Thymus (tissue), 11 donors: ENCODE measurements around the gene PMM2. TPM values are rescaled to one million over a fixed set of nuclear protein-coding genes. Genes with fewer than 3 reads are reported as not detected.
A peak's percentile ranks its signal among the peaks of the same experiment; 100 is the strongest.
"Not testable (repeated sequence)": the region's sequence is repeated elsewhere in the genome, so short reads cannot be mapped to it uniquely, and the experiment has no call there.

ENCODE experiments used
- DNase-seq, 9 donors: peaks; one replicate each; pipeline ENCODE4 v3.0.0-alpha.2; 2013; ENCODE audit warnings: low spot score in 9 of 9, low read depth in 6 of 9, missing footprints in 1 of 9
- H3K27ac ChIP-seq, 2 donors: one replicate each; pipeline ENCODE4 v1.5.1; 2013; ENCODE audit warnings: control low read depth in 1 of 2, low read depth in 1 of 2, low read length in 1 of 2, mild to moderate bottlenecking in 1 of 2, moderate library complexity in 1 of 2
- H3K27me3 ChIP-seq, 2 donors: one replicate each; pipeline ENCODE4 v1.5.1; 2013; ENCODE audit warnings: low read length in 1 of 2; ENCODE audit not compliant: control insufficient read depth in 2 of 2, insufficient read depth in 1 of 2
- H3K36me3 ChIP-seq, 2 donors: one replicate each; pipeline ENCODE4 v1.5.1; 2013; ENCODE audit warnings: low read length in 1 of 2, mild to moderate bottlenecking in 1 of 2, moderate library complexity in 1 of 2; ENCODE audit not compliant: control insufficient read depth in 2 of 2, insufficient read depth in 2 of 2
- H3K4me1 ChIP-seq, 2 donors: one replicate each; pipeline ENCODE4 v1.5.1; 2013; ENCODE audit warnings: low read length in 2 of 2; ENCODE audit not compliant: control insufficient read depth in 2 of 2, insufficient read depth in 2 of 2
- H3K4me3 ChIP-seq, 2 donors: one replicate each; pipeline ENCODE4 v1.5.1; 2013; ENCODE audit warnings: low read length in 2 of 2, control low read depth in 1 of 2, mild to moderate bottlenecking in 1 of 2
- H3K9me3 ChIP-seq, 2 donors: one replicate each; pipeline ENCODE4 v1.5.1; 2013; ENCODE audit warnings: low read length in 1 of 2, mild to moderate bottlenecking in 1 of 2; ENCODE audit not compliant: control insufficient read depth in 2 of 2, insufficient read depth in 1 of 2
- WGBS: extraction: QIAGEN DNeasy Blood & Tissue Kit; methylation state at CpG from one replicate; pipeline ENCODE4 v1.1.7; 2013; 5-methylcytosine and 5-hydroxymethylcytosine counted together
- polyA plus RNA-seq: library from polyadenylated mRNA; stranded (reverse); fragments of 200-250 nt; gene quantifications from one replicate; pipeline ENCODE4 v1.2.3, GENCODE V29; 2013
- total RNA-seq: library from RNA; stranded (reverse); fragments of 120-200 nt; gene quantifications from one replicate; pipeline ENCODE4 v1.2.4, GENCODE V29; 2013
- donor health status: healthy.

PMM2 gene
- total and polyA plus RNA-seq, 2 donors = 13.8 to 18.6 TPM

- DNase-seq = no peak
- Histone ChIP-seq H3K27me3 (no peaks in the 10 kb centered on the region), H3K27ac (no peak overlapping the region), H3K36me3 (peaks cover 12 to 16% of the 10 kb centered on the region in 2 donors), H3K4me1 (peaks cover 0 to 9% of the 10 kb centered on the region in 2 donors), H3K4me3 (no peak overlapping the region), H3K9me3 (no peaks in the 10 kb centered on the region)
- WGBS = over 99% methylated on average over 3 of the region's 3 CpGs
Measured at GRCh38 chr16:8822403-8822802, 24.8 kb downstream of the PMM2 start.

- no peaks in the 10 kb centered on the region for H3K27me3 ChIP-seq
- no peak overlapping the region for H3K27ac ChIP-seq
- no peak overlapping the region for H3K4me3 ChIP-seq
- no peaks in the 10 kb centered on the region for H3K9me3 ChIP-seq
- H3K36me3 ChIP-seq = peaks cover 17 to 19% of the 10 kb centered on the region in 2 donors
- no peak for DNase-seq
- WGBS = 65% methylated on average over 3 of the region's 3 CpGs
- no peaks in the 10 kb centered on the region for H3K4me1 ChIP-seq
Measured at GRCh38 chr16:8826278-8826879, 28.7 kb downstream of the PMM2 start.

- peaks cover 8 to 11% of the 10 kb centered on the region in 2 donors for H3K4me1 ChIP-seq
- 97% methylated on average over 8 of the region's 8 CpGs for WGBS
- H3K27ac ChIP-seq = no peak overlapping the region
- DNase-seq = no peak
- no peaks in the 10 kb centered on the region for H3K27me3 ChIP-seq
- H3K9me3 ChIP-seq = no peaks in the 10 kb centered on the region
- peaks cover 7 to 25% of the 10 kb centered on the region in 2 donors for H3K36me3 ChIP-seq
- no peak overlapping the region for H3K4me3 ChIP-seq
Measured at GRCh38 chr16:8828541-8829165, 31.0 kb downstream of the PMM2 start.

- Histone ChIP-seq H3K27ac (no peak overlapping the region), H3K4me1 (peaks cover 8 to 11% of the 10 kb centered on the region in 2 donors), H3K36me3 (peaks cover 7 to 22% of the 10 kb centered on the region in 2 donors), H3K9me3 (no peaks in the 10 kb centered on the region), H3K4me3 (no peak overlapping the region), H3K27me3 (no peaks in the 10 kb centered on the region)
- 97% methylated on average over 9 of the region's 9 CpGs for WGBS
- DNase-seq = no peak
Measured at GRCh38 chr16:8831450-8831849, 33.8 kb downstream of the PMM2 start.

GRCh38 chr16:8831871-8832716 is 34.5 kb downstream of the PMM2 start:
- Histone ChIP-seq H3K36me3 (peaks cover 7 to 22% of the 10 kb centered on the region in 2 donors), H3K4me1 (peaks cover 8 to 11% of the 10 kb centered on the region in 2 donors), H3K27me3 (no peaks in the 10 kb centered on the region), H3K27ac (no peak overlapping the region), H3K9me3 (no peaks in the 10 kb centered on the region), H3K4me3 (no peak overlapping the region)
- DNase-seq = no peak
- WGBS = 82% methylated on average over 18 of the region's 18 CpGs

GRCh38 chr16:8832717-8833105 is 35.1 kb downstream of the PMM2 start:
- Histone ChIP-seq H3K27me3 (no peaks in the 10 kb centered on the region), H3K36me3 (peaks cover 7 to 22% of the 10 kb centered on the region in 2 donors), H3K27ac (no peak overlapping the region), H3K4me3 (no peak overlapping the region), H3K4me1 (peaks cover 8 to 11% of the 10 kb centered on the region in 2 donors), H3K9me3 (no peaks in the 10 kb centered on the region)
- DNase-seq = peak in 6 of 9 donors; percentile 8 to 70 (median 22)
- 24% methylated on average over 16 of the region's 16 CpGs for WGBS

- DNase-seq, H3K27ac ChIP-seq, H3K27me3 ChIP-seq, H3K36me3 ChIP-seq, H3K9me3 ChIP-seq, H3K4me3 ChIP-seq: not testable (repeated sequence)
- peaks cover 8 to 11% of the 10 kb centered on the region in 2 donors for H3K4me1 ChIP-seq
- 97% methylated on average over 7 of the region's 7 CpGs for WGBS
Measured at GRCh38 chr16:8836797-8837196, 39.2 kb downstream of the PMM2 start.

GRCh38 chr16:8837594-8837993 is 40.0 kb downstream of the PMM2 start:
- not testable (repeated sequence) for H3K36me3 ChIP-seq, H3K4me3 ChIP-seq, H3K4me1 ChIP-seq, H3K27me3 ChIP-seq, DNase-seq, H3K27ac ChIP-seq, H3K9me3 ChIP-seq
- 93% methylated on average over 15 of the region's 15 CpGs for WGBS

GRCh38 chr16:8842016-8842415 is 44.4 kb downstream of the PMM2 start:
- H3K9me3 ChIP-seq, H3K27ac ChIP-seq, DNase-seq, H3K36me3 ChIP-seq, H3K4me3 ChIP-seq, H3K27me3 ChIP-seq, H3K4me1 ChIP-seq: not testable (repeated sequence)
- 95% methylated on average over 4 of the region's 4 CpGs for WGBS
